K562 (cell line): ENCODE results near the gene MID1IP1. TPM values are rescaled to one million over a fixed set of nuclear protein-coding genes. Genes with fewer than 3 reads are reported as not detected.

Source experiments
- AFF1 ChIP-seq, 2 experiments: fragments of 450-650 bp; IDR thresholded peaks; 2 replicates each; pipeline ENCODE4 v1.6.1; 2018; ENCODE audit warnings: mild to moderate bottlenecking in 2 of 2, low read depth in 1 of 2; ENCODE audit not compliant: partially characterized antibody in 2 of 2
- CHD2 ChIP-seq: IDR thresholded peaks from 2 replicates; pipeline ENCODE4 v1.6.1; 2011; ENCODE audit warnings: low read depth, low read length
- ERF ChIP-seq: fragments of 450-650 bp; formaldehyde crosslinking; IDR thresholded peaks from 2 replicates; pipeline ENCODE4 v1.4.0; 2020; ENCODE audit warnings: mild to moderate bottlenecking, mixed read lengths
- HOXB6 ChIP-seq: fragments of 250-450 bp; sonication (Bioruptor Pico); IDR thresholded peaks from 2 replicates; pipeline ENCODE4 v1.5.1; 2022; ENCODE audit warnings: mild to moderate bottlenecking, borderline replicate concordance
- MEF2D ChIP-seq: conservative IDR thresholded peaks from 2 replicates; pipeline ENCODE4 v1.6.1; 2016; ENCODE audit warnings: low read depth, missing genetic modification characterization, missing compliant biosample characterization
- MNT ChIP-seq, 2 experiments: fragments of 450-650 bp; conservative IDR thresholded peaks; 2 replicates each; pipeline ENCODE4 v1.6.1; 2017; ENCODE audit warnings: mild to moderate bottlenecking in 2 of 2, moderate library complexity in 2 of 2
- PHTF2 ChIP-seq: fragments of 250-450 bp; sonication (Bioruptor Pico); IDR thresholded peaks from 2 replicates; pipeline ENCODE4 v1.5.0; 2021; ENCODE audit warnings: mild to moderate bottlenecking
- SRSF1 ChIP-seq: fragments of 200-400 bp; formaldehyde crosslinking; IDR thresholded peaks from 2 replicates; pipeline ENCODE4 v1.6.1; 2017; ENCODE audit warnings: mild to moderate bottlenecking, low read depth, low read length, moderate library complexity
- STAG1 ChIP-seq: sonication (generic); formaldehyde crosslinking; IDR thresholded peaks from 2 replicates; pipeline ENCODE4 v1.5.0; 2020; ENCODE audit warnings: missing genetic modification reagents, borderline replicate concordance
- TARDBP ChIP-seq: fragments of 450-650 bp; IDR thresholded peaks from 2 replicates; pipeline ENCODE4 v1.6.1; 2016
- TEAD4 ChIP-seq, 2 experiments: sonication (generic) in 1 of 2; formaldehyde crosslinking in 1 of 2; IDR thresholded peaks; 2 replicates each; pipeline versions ENCODE4 v1.6.1 to v1.8.0; 2012 to 2022; ENCODE audit warnings: borderline replicate concordance in 1 of 2, inconsistent platforms in 1 of 2, low read length in 1 of 2, mild to moderate bottlenecking in 1 of 2, missing genetic modification reagents in 1 of 2
- ZNF449 ChIP-seq: fragments of 250-450 bp; sonication (Bioruptor Pico); IDR thresholded peaks from 2 replicates; pipeline ENCODE4 v1.8.0; 2022; ENCODE audit warnings: moderate library complexity, mild to moderate bottlenecking, inconsistent platforms
- ZNF584 ChIP-seq: fragments of 200-800 bp; sonication (Bioruptor generic); IDR thresholded peaks from 2 replicates; pipeline ENCODE4 v1.6.1; 2016; ENCODE audit warnings: low read depth, mild to moderate bottlenecking, missing genetic modification characterization, missing compliant biosample characterization
- polyA plus RNA-seq, 8 experiments: library from polyadenylated mRNA; depleted of rRNA in 4 of 8; stranded (reverse) in 5 of 8; unstranded in 3 of 8; fragments of >200 nt; fragmentation: Nextera tagmentation in 2 of 8; fragmentation: Illumina TruSeq in 1 of 8; extraction: Ambion mirVana in 2 of 8; extraction: Trizol in 1 of 8; gene quantifications; 2 replicates each; pipeline versions ENCODE4 v1.2.1 to v1.2.3, GENCODE V29; 2011 to 2014; ENCODE audit warnings: inconsistent platforms in 1 of 8, missing spikeins in 1 of 8
- total RNA-seq, 7 experiments: library from RNA; depleted of rRNA in 6 of 7; stranded (reverse); fragments of >200 nt in 6 of 7; fragmentation: Illumina TruSeq in 2 of 7; extraction: Trizol in 2 of 7; gene quantifications; 2 replicates each; pipeline versions ENCODE4 v1.2.1 to v1.2.3, GENCODE V29; 2011 to 2021; ENCODE audit warnings: low replicate concordance in 1 of 7

The MID1IP1 gene
- total and polyA plus RNA-seq, 9 of the 15 experiments (the other 6 are each of a cell fraction or from before 2014, with no cell fraction given) = 0.51 to 102 (median 27.5) TPM

GRCh38 chrX:38803588-38804431, 2.6 kb downstream of the MID1IP1 start (continued):
- TF ChIP-seq ZNF449 (CRISPR knock-in tag) (no peak), AFF1 (IDR thresholded peaks at IDR 0.05; ENCODE audit: low read depth in 1 of 2, partially characterized antibody in 2 of 2) (peak; percentile 35 to 67), ZNF584 (no peak), SRSF1 (no peak), TEAD4 (IDR thresholded peaks at IDR 0.05; ENCODE audit: low read length) (peak; percentile 51), TEAD4 (CRISPR knock-in tag; IDR thresholded peaks at IDR 0.05; ENCODE audit: borderline replicate concordance) (no peak), CHD2 (no peak), PHTF2 (CRISPR knock-in tag) (no peak), TARDBP (peak; percentile 32; the same call in 1 of the 2 replicates), ERF (CRISPR knock-in tag) (no peak), HOXB6 (CRISPR knock-in tag) (no peak), MNT (conservative IDR thresholded peaks at IDR 0.05) (peak; percentile 96 to 97), STAG1 (CRISPR knock-in tag) (no peak), MEF2D (peak; percentile 66; the same call in 1 of the 2 replicates)
